GM19351 (cell line): ENCODE results near the gene TMEM163.
"Not testable (repeated sequence)": the region's sequence is repeated elsewhere in the genome, so short reads cannot be mapped to it uniquely, and the experiment has no call there.

Experiments
- ATAC-seq: cut with Tn5 transposase; IDR thresholded peaks from one replicate; pipeline ENCODE4 v1.9.1; 2021; ENCODE audit warnings: mild to moderate bottlenecking, moderate library complexity; ENCODE audit not compliant: unreplicated experiment

TMEM163 gene

GRCh38 chr2:134718817-134719814 lies at the start of gene TMEM163:
TMEM163 (minus strand) TSS chr2:134719000.
- peak; percentile 48 for ATAC-seq

- ATAC-seq = no peak
These were observed 47.8 kb upstream of the TMEM163 start for GRCh38 chr2:134766583-134766982.

- ATAC-seq = no peak
These were observed 47.2 kb upstream of the TMEM163 start for GRCh38 chr2:134765987-134766386.

GRCh38 chr2:134764164-134764563 lies 45.4 kb upstream of the TMEM163 start:
- no peak for ATAC-seq

- ATAC-seq = no peak
These were observed 44.4 kb upstream of the TMEM163 start for GRCh38 chr2:134763164-134763710.

GRCh38 chr2:134762508-134762907 lies 43.7 kb upstream of the TMEM163 start:
- ATAC-seq = no peak

- no peak for ATAC-seq
These were observed 41.6 kb upstream of the TMEM163 start for GRCh38 chr2:134760385-134760784.

- peak; percentile 93 for ATAC-seq
These were observed 39.8 kb upstream of the TMEM163 start for GRCh38 chr2:134758633-134759032.

GRCh38 chr2:134751981-134752380 lies 33.2 kb upstream of the TMEM163 start:
- ATAC-seq = not testable (repeated sequence)

- no peak for ATAC-seq
These were observed 26.7 kb upstream of the TMEM163 start for GRCh38 chr2:134745546-134745945.

GRCh38 chr2:134745023-134745422 lies 26.2 kb upstream of the TMEM163 start:
- no peak for ATAC-seq

GRCh38 chr2:134739879-134740301 lies 21.1 kb upstream of the TMEM163 start:
- ATAC-seq = peak; percentile 89

GRCh38 chr2:134739236-134739878 lies 20.6 kb upstream of the TMEM163 start:
- no peak for ATAC-seq

- ATAC-seq = no peak
These were observed 19.5 kb upstream of the TMEM163 start for GRCh38 chr2:134738141-134738870.

GRCh38 chr2:134737671-134738070 lies 18.9 kb upstream of the TMEM163 start:
- no peak for ATAC-seq

- no peak for ATAC-seq
These were observed 17.5 kb upstream of the TMEM163 start for GRCh38 chr2:134736167-134736880.

- ATAC-seq = no peak
These were observed 9.4 kb upstream of the TMEM163 start for GRCh38 chr2:134728163-134728562.

- no peak for ATAC-seq
These were observed 8.6 kb upstream of the TMEM163 start for GRCh38 chr2:134727385-134727784.

GRCh38 chr2:134726645-134727044 lies 7.8 kb upstream of the TMEM163 start:
- ATAC-seq = no peak

GRCh38 chr2:134725876-134726275 lies 7.1 kb upstream of the TMEM163 start:
- no peak for ATAC-seq
